ENCODE results near the gene SMIM33. TPM values are rescaled to one million over a fixed set of nuclear protein-coding genes. Genes with fewer than 3 reads are reported as not detected.
A peak's percentile ranks its signal among the peaks of the same experiment; 100 is the strongest.

The SMIM33 gene
- total RNA-seq, 1 experiment from 2014 or later = not detected

DNA sequence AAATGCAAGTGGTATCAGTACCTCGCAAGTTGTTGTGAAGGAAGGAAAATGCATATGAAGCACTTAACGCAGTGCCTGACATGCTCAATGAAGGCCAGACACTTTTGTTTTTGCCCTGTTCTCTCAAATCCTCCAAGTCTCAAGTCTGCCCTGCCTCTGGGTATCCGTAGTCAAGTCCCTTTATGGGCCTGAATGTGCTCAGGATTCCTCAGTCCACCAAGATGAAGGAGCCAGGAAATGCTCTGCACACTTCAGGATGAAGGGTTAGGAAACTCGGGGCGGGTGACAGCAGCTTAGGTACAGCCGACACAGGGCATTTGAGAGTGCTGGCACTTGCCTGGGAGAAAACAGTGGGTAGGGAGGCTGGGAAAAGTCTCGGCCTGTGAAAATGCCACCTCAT, 9.6 kb upstream of the SMIM33 start:
- H4K8ac ChIP-seq (replicated peaks; ENCODE audit: insufficient read length, low read depth, low read length) = no peak overlapping the region
- H3K14ac ChIP-seq (ENCODE audit: insufficient read depth, low read length) = no peak overlapping the region
- Mint-ChIP-seq H3K4me1 (peaks cover 29 to 38% of the 10 kb centered on the region in 2 experiments), H3K9me3 (no peaks in the 10 kb centered on the region; a peak in 1 of 5 replicates), H3K36me3 (ENCODE audit: insufficient read depth in 1 of 3, low read depth in 3 of 3) (no peaks in the 10 kb centered on the region), H3K27me3 (ENCODE audit: low read depth) (no peaks in the 10 kb centered on the region; the same call in 1 of the 2 replicates), H3K4me3 (no peak overlapping the region), H3K27ac (peak overlapping the region in 1 of 3 experiments; percentile 92; a peak in 1 of 7 replicates)
- no peak overlapping the region for H4K91ac ChIP-seq (ENCODE audit: insufficient read length, low read depth, low read length)
- WGBS (ENCODE audit: extremely low coverage, insufficient read length, low lambda C conversion rate) = no CpG with 5 or more reads among the region's 7 CpGs
- no peak overlapping the region for H3K4ac ChIP-seq (ENCODE audit: low read depth, low read length)
- H3K9ac ChIP-seq (ENCODE audit: extremely low read depth, insufficient read length, low read length) = no peak overlapping the region
- H3T11ph ChIP-seq (ENCODE audit: low read length) = no peak overlapping the region
- H2BK12ac ChIP-seq (ENCODE audit: insufficient read length, low read depth, low read length) = no peak overlapping the region
- no peak overlapping the region for H2BK120ac ChIP-seq (ENCODE audit: low read depth, low read length, poor library complexity, severe bottlenecking)
- H2AK5ac ChIP-seq (ENCODE audit: insufficient read length, low read length) = no peak overlapping the region
- TF ChIP-seq, protein P1, sequence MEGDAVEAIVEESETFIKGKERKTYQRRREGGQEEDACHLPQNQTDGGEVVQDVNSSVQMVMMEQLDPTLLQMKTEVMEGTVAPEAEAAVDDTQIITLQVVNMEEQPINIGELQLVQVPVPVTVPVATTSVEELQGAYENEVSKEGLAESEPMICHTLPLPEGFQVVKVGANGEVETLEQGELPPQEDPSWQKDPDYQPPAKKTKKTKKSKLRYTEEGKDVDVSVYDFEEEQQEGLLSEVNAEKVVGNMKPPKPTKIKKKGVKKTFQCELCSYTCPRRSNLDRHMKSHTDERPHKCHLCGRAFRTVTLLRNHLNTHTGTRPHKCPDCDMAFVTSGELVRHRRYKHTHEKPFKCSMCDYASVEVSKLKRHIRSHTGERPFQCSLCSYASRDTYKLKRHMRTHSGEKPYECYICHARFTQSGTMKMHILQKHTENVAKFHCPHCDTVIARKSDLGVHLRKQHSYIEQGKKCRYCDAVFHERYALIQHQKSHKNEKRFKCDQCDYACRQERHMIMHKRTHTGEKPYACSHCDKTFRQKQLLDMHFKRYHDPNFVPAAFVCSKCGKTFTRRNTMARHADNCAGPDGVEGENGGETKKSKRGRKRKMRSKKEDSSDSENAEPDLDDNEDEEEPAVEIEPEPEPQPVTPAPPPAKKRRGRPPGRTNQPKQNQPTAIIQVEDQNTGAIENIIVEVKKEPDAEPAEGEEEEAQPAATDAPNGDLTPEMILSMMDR (conservative IDR thresholded peaks at IDR 0.05) = no peak
- H3K56ac ChIP-seq (ENCODE audit: insufficient read length, low read depth, low read length) = no peak overlapping the region
- H3K18ac ChIP-seq (ENCODE audit: insufficient read length, low read depth, low read length) = no peak overlapping the region
- no peak overlapping the region for H2BK15ac ChIP-seq (ENCODE audit: low read depth, low read length)
- H3K4me1 ChIP-seq (ENCODE audit: insufficient read depth, low read length) = peaks cover 18% of the 10 kb centered on the region; the same call in 1 of the 2 replicates
- no peak overlapping the region for H2BK5ac ChIP-seq (ENCODE audit: insufficient read length, low read length)
- no peaks in the 10 kb centered on the region for H3K9me3 ChIP-seq (ENCODE audit: control insufficient read depth, low read depth, low read length)
- no peaks in the 10 kb centered on the region for H3K27me3 ChIP-seq (ENCODE audit: insufficient read depth, low read length)
- no peak overlapping the region for H3K27ac ChIP-seq (ENCODE audit: insufficient read length, low read depth, low read length)
- H3K23me2 ChIP-seq (ENCODE audit: insufficient read length, low read depth, low read length, poor library complexity, severe bottlenecking) = no peaks in the 10 kb centered on the region
- no peaks in the 10 kb centered on the region for H4K20me1 ChIP-seq (ENCODE audit: control insufficient read depth, insufficient read depth, insufficient read length)
- no peaks in the 10 kb centered on the region for H3K79me2 ChIP-seq (ENCODE audit: insufficient read depth, low read length)
- no peak overlapping the region for H2AFZ ChIP-seq (ENCODE audit: low read length)
- no peak overlapping the region for H4K5ac ChIP-seq (ENCODE audit: insufficient read length, low read depth, low read length)
- no peak overlapping the region for H3K23ac ChIP-seq (ENCODE audit: insufficient read length, low read depth, low read length)
- no peak overlapping the region for H3K4me2 ChIP-seq (ENCODE audit: insufficient read depth, insufficient read length, low read length)
- no peaks in the 10 kb centered on the region for H3K79me1 ChIP-seq (ENCODE audit: insufficient read depth, low read depth, low read length, poor library complexity, severe bottlenecking)
- no peak overlapping the region for H2BK20ac ChIP-seq (ENCODE audit: low read depth, low read length, poor library complexity, severe bottlenecking)
- DNase-seq = no peak
